Endothelial cell of umbilical vein (primary cell): ENCODE measurements around the gene CACNA1C. TPM values are rescaled to one million over a fixed set of nuclear protein-coding genes. Genes with fewer than 3 reads are reported as not detected.

Source experiments
- BruUV-seq: library from RNA; stranded (reverse); fragments of 400-500 nt; replicated peaks from 2 replicates; lab custom pipeline; 2021; lab: Mats Ljungman, UMichigan
- CTCF ChIA-PET: fragments of 300-600, 350-600 bp; sonication (Branson Sonifier 250); formaldehyde crosslinking; loops from one replicate; lab custom pipeline; 2021; ENCODE audit warnings: antibody characterized with exemption, inconsistent platforms; lab: Charles Lee
- POLR2A ChIA-PET: fragments of 300-600, 350-600 bp; sonication (Branson Sonifier 250); formaldehyde crosslinking; loops from one replicate; lab custom pipeline; 2021; ENCODE audit warnings: antibody characterized with exemption, inconsistent platforms; lab: Charles Lee
- DNase-seq: peaks from one replicate; pipeline ENCODE4 v3.0.0-alpha.2; 2011; ENCODE audit warnings: low read depth, low spot score
- FAIRE-seq: peaks from 2 replicates; lab custom pipeline; 2011; peaks lifted over from hg19 to GRCh38; lab: Jason Lieb, UNC
- H2AFZ ChIP-seq: 2 replicates; pipeline ENCODE4 v1.6.0; 2012; ENCODE audit warnings: low read depth, low read length, control low read depth, inconsistent platforms
- H3K27ac ChIP-seq: 2 replicates; pipeline ENCODE4 v1.5.1; 2011; ENCODE audit warnings: low read depth, mild to moderate bottlenecking, control low read depth, low read length, moderate library complexity; ENCODE audit not compliant: insufficient read depth
- H3K27me3 ChIP-seq, 2 experiments: 2 replicates each; pipeline versions ENCODE4 v1.6.0 to v1.6.1; 2011; ENCODE audit warnings: low read length in 2 of 2, mixed read lengths in 1 of 2; ENCODE audit not compliant: control insufficient read depth in 2 of 2, insufficient read depth in 2 of 2
- H3K36me3 ChIP-seq, 2 experiments: 2 replicates in 1 of 2; 3 replicates in 1 of 2; pipeline ENCODE4 v1.5.1; 2011; ENCODE audit warnings: low read length in 2 of 2, mild to moderate bottlenecking in 1 of 2, moderate library complexity in 1 of 2; ENCODE audit not compliant: control insufficient read depth in 2 of 2, insufficient read depth in 2 of 2; ENCODE audit errors: extremely low read depth in 1 of 2
- H3K4me1 ChIP-seq: 3 replicates; pipeline ENCODE4 v1.5.1; 2011; ENCODE audit warnings: mild to moderate bottlenecking, low read length; ENCODE audit not compliant: control insufficient read depth, insufficient read depth; ENCODE audit errors: extremely low read depth
- H3K4me2 ChIP-seq: 2 replicates; pipeline ENCODE4 v1.6.1; 2011; ENCODE audit warnings: low read length, control low read depth, mixed read lengths; ENCODE audit not compliant: insufficient read depth
- H3K4me3 ChIP-seq, 3 experiments: fragments of 200-600 bp in 1 of 3; sonication (generic), shearing (Covaris generic) in 1 of 3; replicated peaks in 1 of 3; 2 replicates each; pipeline ENCODE4 v1.5.1; 2011 to 2016; ENCODE audit warnings: control low read depth in 3 of 3, low read length in 3 of 3, mild to moderate bottlenecking in 2 of 3, inconsistent platforms in 1 of 3, low read depth in 1 of 3, moderate library complexity in 1 of 3; ENCODE audit not compliant: insufficient read depth in 1 of 3
- H3K79me2 ChIP-seq: 2 replicates; pipeline ENCODE4 v1.6.0; 2012; ENCODE audit warnings: low read length, inconsistent platforms; ENCODE audit not compliant: control insufficient read depth, insufficient read depth
- H3K9ac ChIP-seq: replicated peaks from 2 replicates; pipeline ENCODE3; 2011; ENCODE audit warnings: low read length, control low read depth; ENCODE audit not compliant: insufficient read depth; ENCODE audit errors: extremely low read depth
- H3K9me1 ChIP-seq: replicated peaks from 3 replicates; pipeline ENCODE4 v1.6.0; 2011; ENCODE audit warnings: mild to moderate bottlenecking, low read length; ENCODE audit not compliant: control insufficient read depth, insufficient read depth; ENCODE audit errors: extremely low read depth
- H3K9me3 ChIP-seq: replicated peaks from 2 replicates; pipeline ENCODE4 v1.5.1; 2012; ENCODE audit warnings: low read length, inconsistent platforms; ENCODE audit not compliant: control insufficient read depth, insufficient read depth
- H4K20me1 ChIP-seq: replicated peaks from 2 replicates; pipeline ENCODE3; 2011; ENCODE audit warnings: mild to moderate bottlenecking, low read length; ENCODE audit not compliant: control insufficient read depth, insufficient read depth; ENCODE audit errors: extremely low read depth
- EZH2 ChIP-seq: IDR thresholded peaks from 2 replicates; pipeline ENCODE4 v1.6.1; 2012; ENCODE audit warnings: borderline replicate concordance, low read depth, mild to moderate bottlenecking, moderate library complexity, low read length, inconsistent platforms; ENCODE audit not compliant: severe bottlenecking
- FOS ChIP-seq: IDR thresholded peaks from 2 replicates; pipeline ENCODE4 v1.6.1; 2011; ENCODE audit warnings: mild to moderate bottlenecking, low read length, moderate library complexity, borderline replicate concordance; ENCODE audit not compliant: insufficient read depth
- GATA2 ChIP-seq: IDR thresholded peaks from 2 replicates; pipeline ENCODE4 v1.7.0; 2011; ENCODE audit warnings: low read depth, mild to moderate bottlenecking, moderate library complexity, mixed read lengths, low read length; ENCODE audit not compliant: insufficient read length, insufficient read depth
- JUN ChIP-seq: IDR thresholded peaks from 2 replicates; pipeline ENCODE4 v1.6.1; 2011; ENCODE audit warnings: borderline replicate concordance, low read depth; ENCODE audit not compliant: insufficient read length, insufficient read depth
- MYC ChIP-seq: IDR thresholded peaks from one replicate; pipeline ENCODE4 v1.6.1; 2011; ENCODE audit warnings: mild to moderate bottlenecking, low read depth, low read length
- POLR2A ChIP-seq: IDR thresholded peaks from 2 replicates; pipeline ENCODE4 v1.6.1; 2012; ENCODE audit warnings: low read depth, mild to moderate bottlenecking, control low read depth, low read length
- POLR2AphosphoS5 ChIP-seq: IDR thresholded peaks from 2 replicates; pipeline ENCODE4 v1.6.1; 2012; ENCODE audit warnings: low read depth, mild to moderate bottlenecking, control low read depth, low read length, moderate library complexity; ENCODE audit not compliant: insufficient read depth
- dilution Hi-C: fragments of 300-500 bp; cut with MboI; formaldehyde crosslinking; loops from one replicate; pipeline ENCODE4 v1.15.0; 2019; ENCODE audit warnings: low sequenced_read_pairs; ENCODE audit not compliant: extremely low pct_ligation_motif_present
- intact Hi-C: fragments of 100-400 bp; cut with micrococcal nuclease; formaldehyde crosslinking; loops from one replicate; pipeline ENCODE4 v1.10.0; 2022
- polyA plus RNA-seq, 4 experiments: library from polyadenylated mRNA; depleted of rRNA in 3 of 4; stranded (reverse) in 3 of 4; unstranded in 1 of 4; fragments of >200 nt; gene quantifications; 2 replicates each; pipeline versions ENCODE4 v1.2.1 to v1.2.3, GENCODE V29; 2011 to 2012; ENCODE audit warnings: missing spikeins in 1 of 4
- total RNA-seq: library from RNA; stranded (reverse); gene quantifications from 2 replicates; pipeline ENCODE4 v1.2.3, GENCODE V29; 2021
- TF ChIP-seq, protein P1 (sequence below): IDR thresholded peaks from 2 replicates; pipeline ENCODE4 v1.6.1; 2011; ENCODE audit not compliant: insufficient read depth, insufficient read length
- TF ChIP-seq, protein P2 (sequence below), 2 donors: IDR thresholded peaks; 1 replicate in 1 of 2; 2 replicates in 1 of 2; pipeline ENCODE4 v1.5.1; 2011; ENCODE audit warnings: low read length in 2 of 2, mild to moderate bottlenecking in 2 of 2, moderate library complexity in 2 of 2, control low read depth in 1 of 2, inconsistent platforms in 1 of 2, low read depth in 1 of 2; ENCODE audit not compliant: insufficient read depth in 1 of 2; ENCODE audit errors: extremely low read depth in 1 of 2

The CACNA1C gene
- total and polyA plus RNA-seq, 2 donors (not counting 3 experiments of a cell fraction or from before 2014, with no cell fraction given): not detected

DNA sequence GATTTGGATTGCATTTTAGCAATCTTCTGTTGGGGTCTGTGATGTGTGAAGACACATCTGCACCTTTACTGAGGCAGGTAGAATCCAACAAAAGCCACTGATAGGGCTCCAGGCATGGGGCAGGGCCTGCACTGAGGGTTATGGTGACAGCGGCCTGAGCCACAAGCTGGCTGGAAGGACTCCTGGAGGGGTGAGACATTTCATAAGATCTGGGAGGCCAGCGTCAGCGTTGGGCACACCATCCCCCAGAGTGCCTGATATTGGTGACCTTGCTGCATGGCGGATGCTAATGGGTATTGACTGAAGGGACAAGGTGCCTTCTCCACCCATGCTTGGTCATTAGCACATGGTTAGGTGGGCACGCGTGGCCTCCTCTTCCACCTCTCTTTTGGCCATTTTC lies 187.6 kb downstream of the CACNA1C start:
- Histone ChIP-seq H3K36me3 (no peaks in the 10 kb centered on the region), H3K4me3 (no peak overlapping the region), H3K27ac (no peak overlapping the region), H4K20me1 (no peaks in the 10 kb centered on the region), H3K4me2 (no peak overlapping the region), H3K79me2 (no peaks in the 10 kb centered on the region), H3K27me3 (no peaks in the 10 kb centered on the region), H3K9me3 (no peaks in the 10 kb centered on the region), H3K9ac (no peak overlapping the region), H3K4me1 (no peaks in the 10 kb centered on the region), H2AFZ (no peak overlapping the region), H3K9me1 (no peaks in the 10 kb centered on the region)
- ChIA-PET CTCF (no interaction called here), POLR2A (no interaction called here)
- no TSS peak for BruUV-seq
- dilution Hi-C loops: no loop called here
- intact Hi-C loops: no loop called here
- DNase-seq: no peak
- FAIRE-seq: no peak
- TF ChIP-seq FOS: no peak
- TF ChIP-seq, protein P1, sequence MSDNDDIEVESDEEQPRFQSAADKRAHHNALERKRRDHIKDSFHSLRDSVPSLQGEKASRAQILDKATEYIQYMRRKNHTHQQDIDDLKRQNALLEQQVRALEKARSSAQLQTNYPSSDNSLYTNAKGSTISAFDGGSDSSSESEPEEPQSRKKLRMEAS: no peak
- no peak for TF ChIP-seq POLR2AphosphoS5
- TF ChIP-seq, protein P2, sequence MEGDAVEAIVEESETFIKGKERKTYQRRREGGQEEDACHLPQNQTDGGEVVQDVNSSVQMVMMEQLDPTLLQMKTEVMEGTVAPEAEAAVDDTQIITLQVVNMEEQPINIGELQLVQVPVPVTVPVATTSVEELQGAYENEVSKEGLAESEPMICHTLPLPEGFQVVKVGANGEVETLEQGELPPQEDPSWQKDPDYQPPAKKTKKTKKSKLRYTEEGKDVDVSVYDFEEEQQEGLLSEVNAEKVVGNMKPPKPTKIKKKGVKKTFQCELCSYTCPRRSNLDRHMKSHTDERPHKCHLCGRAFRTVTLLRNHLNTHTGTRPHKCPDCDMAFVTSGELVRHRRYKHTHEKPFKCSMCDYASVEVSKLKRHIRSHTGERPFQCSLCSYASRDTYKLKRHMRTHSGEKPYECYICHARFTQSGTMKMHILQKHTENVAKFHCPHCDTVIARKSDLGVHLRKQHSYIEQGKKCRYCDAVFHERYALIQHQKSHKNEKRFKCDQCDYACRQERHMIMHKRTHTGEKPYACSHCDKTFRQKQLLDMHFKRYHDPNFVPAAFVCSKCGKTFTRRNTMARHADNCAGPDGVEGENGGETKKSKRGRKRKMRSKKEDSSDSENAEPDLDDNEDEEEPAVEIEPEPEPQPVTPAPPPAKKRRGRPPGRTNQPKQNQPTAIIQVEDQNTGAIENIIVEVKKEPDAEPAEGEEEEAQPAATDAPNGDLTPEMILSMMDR (IDR thresholded peaks at IDR 0.05; ENCODE audit: extremely low read depth in 1 of 2, insufficient read depth in 1 of 2, low read depth in 1 of 2, low read length in 2 of 2): no peak
- TF ChIP-seq MYC: no peak
- TF ChIP-seq JUN: no peak
- no peak for TF ChIP-seq EZH2
- TF ChIP-seq POLR2A: no peak
- TF ChIP-seq GATA2: no peak
